HEK293T (cell line): ENCODE results near the gene GORASP2.

Experiments used
- BHLHE40 ChIP-seq: fragments of 450-650 bp; IDR thresholded peaks from 2 replicates; pipeline ENCODE4 v1.6.1; 2016; ENCODE audit warnings: mild to moderate bottlenecking, moderate library complexity, borderline replicate concordance
- ELF4 ChIP-seq: fragments of 450-650 bp; IDR thresholded peaks from 2 replicates; pipeline ENCODE4 v1.6.1; 2017; ENCODE audit warnings: antibody characterized with exemption
- FOXA1 ChIP-seq: fragments of 450-650 bp; IDR thresholded peaks from 2 replicates; pipeline ENCODE4 v1.6.1; 2016; ENCODE audit warnings: mild to moderate bottlenecking
- HDGF ChIP-seq: fragments of 450-650 bp; IDR thresholded peaks from 2 replicates; pipeline ENCODE4 v1.6.1; 2017; ENCODE audit warnings: antibody characterized with exemption, borderline replicate concordance
- SUZ12 ChIP-seq: fragments of 450-650 bp; IDR thresholded peaks from 2 replicates; pipeline ENCODE4 v1.6.1; 2016; ENCODE audit warnings: mild to moderate bottlenecking
- TARDBP ChIP-seq: fragments of 450-650 bp; IDR thresholded peaks from 2 replicates; pipeline ENCODE4 v1.6.1; 2016
- ZNF384 ChIP-seq: fragments of 450-650 bp; IDR thresholded peaks from 2 replicates; pipeline ENCODE4 v1.6.1; 2016

DNA sequence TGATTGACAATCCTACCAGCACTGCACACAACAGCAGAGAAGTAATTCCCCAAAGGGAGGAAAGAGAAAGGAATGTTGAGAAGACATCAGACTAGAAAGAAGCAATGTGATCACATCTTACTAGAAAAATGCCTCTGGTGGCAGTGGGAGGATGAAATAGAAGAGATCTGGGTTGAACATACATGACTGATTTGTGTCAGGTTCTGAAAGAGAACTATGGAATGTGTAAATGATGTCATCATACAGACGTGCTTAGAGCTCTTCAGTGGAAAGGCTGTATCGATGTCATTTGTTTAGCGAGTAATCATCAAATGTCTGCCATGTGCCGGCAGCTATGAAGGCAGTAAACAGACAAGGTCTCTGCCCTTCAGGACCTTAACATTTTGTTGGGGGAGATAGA lies 24.9 kb downstream of the GORASP2 start:
- TF ChIP-seq ELF4 (no peak), FOXA1 (no peak), ZNF384 (no peak), BHLHE40 (no peak), HDGF (no peak), SUZ12 (no peak), TARDBP (no peak)
